ENCODE results near the gene PACRG.

- no peak for TF ChIP-seq CTCF (IDR thresholded peaks at IDR 0.05; ENCODE audit: insufficient read depth, low read length, poor library complexity, severe bottlenecking)
- TF ChIP-seq EZH2phosphoT487 (conservative IDR thresholded peaks at IDR 0.05; ENCODE audit: low read length), result no peak
Observed at GRCh38 chr6:162873537-162873936, 145.8 kb downstream of the PACRG start.
